Body of pancreas (tissue), 4 donors: ENCODE measurements around the gene DNAH5. TPM values are rescaled to one million over a fixed set of nuclear protein-coding genes. Genes with fewer than 3 reads are reported as not detected.

Source experiments
- ATAC-seq: fragments of 150-250 bp; one replicate; pipeline ENCODE4 v1.9.1; 2016
- DNase-seq, 4 donors: peaks; one replicate each; pipeline ENCODE4 v3.0.0-alpha.2; 2019
- H3K27ac ChIP-seq, 4 donors: fragments of 200-600 bp; sonication (generic); 1 replicate in 3 of 4; 2 replicates in 1 of 4; pipeline versions ENCODE4 v1.5.1 to v1.6.1; 2016 to 2019; ENCODE audit warnings: mild to moderate bottlenecking in 1 of 4, mixed read lengths in 1 of 4, moderate library complexity in 1 of 4
- H3K27me3 ChIP-seq, 2 donors: fragments of 200-600 bp; sonication (generic); one replicate each; pipeline ENCODE4 v1.6.0; 2016; ENCODE audit warnings: mild to moderate bottlenecking in 1 of 2
- H3K36me3 ChIP-seq, 2 donors: fragments of 200-600 bp; sonication (generic); replicated peaks in 1 of 2; 2 replicates each; pipeline ENCODE4 v1.5.1; 2016; ENCODE audit warnings: low read depth in 2 of 2; ENCODE audit not compliant: insufficient read depth in 1 of 2
- H3K4me1 ChIP-seq: fragments of 200-600 bp; sonication (generic); one replicate; pipeline ENCODE4 v1.6.0; 2016
- H3K4me3 ChIP-seq, 2 donors: fragments of 200-600 bp; sonication (generic); 1 replicate in 1 of 2; 2 replicates in 1 of 2; pipeline ENCODE4 v1.5.1; 2016 to 2019
- H3K9me3 ChIP-seq, 3 donors: fragments of 200-600 bp; sonication (generic); 1 replicate in 2 of 3; 2 replicates in 1 of 3; pipeline ENCODE4 v1.5.1; 2016
- POLR2A ChIP-seq, 3 donors: fragments of 450-650 bp; IDR thresholded peaks; one replicate each; pipeline ENCODE4 v1.6.1; 2016; ENCODE audit warnings: antibody characterized with exemption in 3 of 3, mild to moderate bottlenecking in 2 of 3
- WGBS, 2 donors: methylation state at CpG; one replicate each; pipeline ENCODE4 v1.1.5; 2017; 5-methylcytosine and 5-hydroxymethylcytosine counted together
- intact Hi-C: fragments of 100-400 bp; cut with DNase I; formaldehyde crosslinking; loops from one replicate; pipeline ENCODE4 v1.15.1; 2023
- total RNA-seq, 2 donors: library from RNA; depleted of rRNA; stranded (reverse); fragments of >200 nt; gene quantifications; one replicate each; pipeline ENCODE4 v1.1.0, GENCODE V29; 2016
- TF ChIP-seq, protein P1 (sequence below), 7 experiments: fragments of 450-650 bp in 4 of 7; fragments of 200-600 bp in 3 of 7; sonication (generic) in 3 of 7; IDR thresholded peaks; one replicate each; pipeline ENCODE4 v1.5.1; 2016 to 2019; ENCODE audit warnings: antibody characterized with exemption in 7 of 7

Gene DNAH5
- total RNA-seq, 2 donors from 2014 or later: 0.99 to 2.6 TPM

DNA sequence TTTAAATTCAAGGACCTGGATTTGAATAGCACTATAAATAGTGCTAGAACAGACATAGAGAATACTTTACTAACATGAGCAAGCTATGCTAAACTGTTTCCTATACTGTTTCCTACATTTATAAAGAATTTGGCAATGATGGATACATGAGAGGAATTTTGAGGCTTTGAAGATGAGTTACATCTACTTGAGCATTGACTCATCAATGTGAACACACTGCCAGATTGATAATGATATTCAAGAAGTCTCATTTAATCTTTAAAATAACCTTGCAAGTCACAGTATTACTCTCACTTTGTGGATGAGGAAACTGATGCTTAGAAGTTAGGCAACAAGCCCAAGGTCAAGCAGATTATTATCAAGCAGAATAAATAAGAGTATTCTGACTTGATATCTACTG, 281.9 kb downstream of the DNAH5 start:
- Histone ChIP-seq H3K4me1 (no peaks in the 10 kb centered on the region), H3K27ac (no peak overlapping the region), H3K27me3 (no peaks in the 10 kb centered on the region), H3K9me3 (no peaks in the 10 kb centered on the region), H3K4me3 (no peak overlapping the region), H3K36me3 (no peaks in the 10 kb centered on the region)
- no peak for DNase-seq
- TF ChIP-seq, protein P1, sequence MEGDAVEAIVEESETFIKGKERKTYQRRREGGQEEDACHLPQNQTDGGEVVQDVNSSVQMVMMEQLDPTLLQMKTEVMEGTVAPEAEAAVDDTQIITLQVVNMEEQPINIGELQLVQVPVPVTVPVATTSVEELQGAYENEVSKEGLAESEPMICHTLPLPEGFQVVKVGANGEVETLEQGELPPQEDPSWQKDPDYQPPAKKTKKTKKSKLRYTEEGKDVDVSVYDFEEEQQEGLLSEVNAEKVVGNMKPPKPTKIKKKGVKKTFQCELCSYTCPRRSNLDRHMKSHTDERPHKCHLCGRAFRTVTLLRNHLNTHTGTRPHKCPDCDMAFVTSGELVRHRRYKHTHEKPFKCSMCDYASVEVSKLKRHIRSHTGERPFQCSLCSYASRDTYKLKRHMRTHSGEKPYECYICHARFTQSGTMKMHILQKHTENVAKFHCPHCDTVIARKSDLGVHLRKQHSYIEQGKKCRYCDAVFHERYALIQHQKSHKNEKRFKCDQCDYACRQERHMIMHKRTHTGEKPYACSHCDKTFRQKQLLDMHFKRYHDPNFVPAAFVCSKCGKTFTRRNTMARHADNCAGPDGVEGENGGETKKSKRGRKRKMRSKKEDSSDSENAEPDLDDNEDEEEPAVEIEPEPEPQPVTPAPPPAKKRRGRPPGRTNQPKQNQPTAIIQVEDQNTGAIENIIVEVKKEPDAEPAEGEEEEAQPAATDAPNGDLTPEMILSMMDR (IDR thresholded peaks at IDR 0.05): no peak
- no peak for TF ChIP-seq POLR2A (IDR thresholded peaks at IDR 0.05)
- no peak for ATAC-seq
- intact Hi-C loops: no loop called here

DNA sequence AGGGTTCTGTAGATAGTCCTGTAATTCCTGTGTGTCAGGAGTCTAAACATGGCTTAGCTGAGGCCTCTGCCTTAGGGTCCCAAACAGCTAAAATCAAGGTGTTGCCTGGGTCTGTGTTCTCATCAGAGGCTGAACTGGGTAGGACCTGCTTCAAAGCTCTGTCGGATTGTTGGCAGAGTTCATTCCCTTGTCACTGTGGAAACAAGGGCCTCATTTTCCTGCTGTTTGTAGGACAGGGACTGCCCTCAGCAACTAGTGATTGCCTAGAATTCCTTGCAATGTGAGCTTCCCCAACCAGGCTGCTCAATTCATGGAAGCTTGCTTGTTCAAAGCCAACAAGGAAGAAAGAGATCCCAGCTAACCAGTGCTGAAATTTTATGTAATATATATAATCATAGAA, 283.2 kb downstream of the DNAH5 start:
- no peaks in the 10 kb centered on the region for H3K9me3 ChIP-seq
- intact Hi-C loops: no loop called here
- H3K27ac ChIP-seq: no peak overlapping the region
- TF ChIP-seq, protein P1 (IDR thresholded peaks at IDR 0.05): no peak
- no peak for TF ChIP-seq POLR2A (IDR thresholded peaks at IDR 0.05)
- no peaks in the 10 kb centered on the region for H3K36me3 ChIP-seq
- H3K4me3 ChIP-seq: no peak overlapping the region
- no peaks in the 10 kb centered on the region for H3K27me3 ChIP-seq
- no peaks in the 10 kb centered on the region for H3K4me1 ChIP-seq
- ATAC-seq (no peak), DNase-seq (no peak)
- WGBS, 2 donors: 32 to 44% methylated on average over 1 of the region's 1 CpG

DNA sequence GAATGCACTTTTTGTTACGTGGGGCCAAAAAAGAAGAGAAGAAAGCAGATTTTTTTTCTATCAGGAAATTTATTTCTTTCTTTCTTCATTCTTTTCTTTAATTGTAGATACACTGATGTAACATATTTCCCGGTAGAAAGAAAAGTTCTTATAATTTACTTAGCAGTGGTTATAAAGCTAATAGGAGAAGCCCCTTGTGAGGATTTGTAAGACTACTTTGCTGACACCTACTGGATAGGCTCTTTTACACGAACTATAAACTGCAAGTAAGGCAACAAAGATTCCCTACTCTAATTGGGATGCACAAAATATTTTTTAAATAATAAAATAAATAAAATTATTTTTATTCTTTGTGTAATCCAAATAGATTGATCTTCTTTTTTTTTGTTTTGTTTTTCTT, 284.4 kb downstream of the DNAH5 start:
- Histone ChIP-seq H3K36me3 (no peaks in the 10 kb centered on the region), H3K4me1 (no peaks in the 10 kb centered on the region), H3K27me3 (no peaks in the 10 kb centered on the region), H3K9me3 (no peaks in the 10 kb centered on the region), H3K4me3 (no peak overlapping the region), H3K27ac (no peak overlapping the region)
- intact Hi-C loops: no loop called here
- no peak for TF ChIP-seq POLR2A (IDR thresholded peaks at IDR 0.05)
- TF ChIP-seq, protein P1 (IDR thresholded peaks at IDR 0.05): no peak
- WGBS, 2 donors: 36 to 39% methylated on average over 3 of the region's 3 CpGs
- DNase-seq (no peak), ATAC-seq (no peak)

DNA sequence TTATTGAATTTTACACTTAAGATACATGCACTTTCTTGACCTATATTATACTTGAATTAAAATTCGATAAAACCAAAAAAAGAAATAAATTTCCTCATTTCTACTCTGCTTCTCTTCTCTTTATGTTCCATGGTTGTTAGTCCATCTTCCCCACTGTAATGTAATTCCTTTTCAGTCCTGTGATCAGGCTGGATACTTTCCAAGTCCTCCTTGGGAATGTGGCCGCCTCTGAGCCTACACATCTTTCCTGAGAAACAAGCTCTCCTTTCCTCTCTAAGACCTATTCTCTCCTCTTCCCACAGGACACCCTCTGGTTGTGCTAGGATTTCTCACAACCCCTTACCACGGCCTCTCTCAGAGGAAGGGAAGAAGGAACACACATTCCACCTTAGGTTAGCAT, 285.1 kb downstream of the DNAH5 start:
- H3K4me1 ChIP-seq: no peaks in the 10 kb centered on the region
- ATAC-seq (no peak), DNase-seq (no peak)
- H3K4me3 ChIP-seq: no peak overlapping the region
- intact Hi-C loops: no loop called here
- H3K27me3 ChIP-seq: no peaks in the 10 kb centered on the region
- H3K27ac ChIP-seq: no peak overlapping the region
- WGBS, 2 donors: 57 to 59% methylated on average over 3 of the region's 3 CpGs
- H3K9me3 ChIP-seq: no peaks in the 10 kb centered on the region
- no peaks in the 10 kb centered on the region for H3K36me3 ChIP-seq
- TF ChIP-seq, protein P1 (IDR thresholded peaks at IDR 0.05): no peak
- TF ChIP-seq POLR2A (IDR thresholded peaks at IDR 0.05): no peak

DNA sequence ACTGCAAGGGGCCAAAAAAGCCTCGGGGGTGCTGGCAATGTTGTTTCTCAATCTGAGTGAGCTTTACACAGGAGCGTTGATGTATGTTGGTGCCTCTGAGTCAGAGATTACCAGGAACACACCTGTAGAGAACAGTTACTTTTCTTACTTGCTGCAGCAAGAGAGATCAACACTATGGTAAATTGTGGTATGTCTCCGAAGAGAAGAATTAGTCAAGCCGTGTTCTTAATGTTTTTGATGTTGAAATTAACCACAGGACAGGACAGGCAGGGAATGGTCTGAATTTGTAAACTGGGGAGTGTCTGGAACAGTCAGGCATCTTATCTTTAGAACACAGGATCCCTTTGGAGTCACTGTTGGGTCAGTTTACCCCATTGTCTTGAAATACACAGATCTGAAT, 285.7 kb downstream of the DNAH5 start:
- H3K4me1 ChIP-seq: no peaks in the 10 kb centered on the region
- no peaks in the 10 kb centered on the region for H3K9me3 ChIP-seq
- no peak for TF ChIP-seq POLR2A (IDR thresholded peaks at IDR 0.05)
- TF ChIP-seq, protein P1 (IDR thresholded peaks at IDR 0.05): no peak
- no peaks in the 10 kb centered on the region for H3K27me3 ChIP-seq
- no peak overlapping the region for H3K27ac ChIP-seq
- H3K36me3 ChIP-seq: no peaks in the 10 kb centered on the region
- intact Hi-C loops: no loop called here
- WGBS, 2 donors: 62% methylated on average over 4 of the region's 4 CpGs
- H3K4me3 ChIP-seq: no peak overlapping the region
- ATAC-seq: no peak
- no peak for DNase-seq
